ENCODE measurements around the gene EIF3D. TPM values are rescaled to one million over a fixed set of nuclear protein-coding genes. Genes with fewer than 3 reads are reported as not detected.

The EIF3D gene
- polyA plus RNA-seq, 3 donors, result 102 to 244 (median 122) TPM

DNA sequence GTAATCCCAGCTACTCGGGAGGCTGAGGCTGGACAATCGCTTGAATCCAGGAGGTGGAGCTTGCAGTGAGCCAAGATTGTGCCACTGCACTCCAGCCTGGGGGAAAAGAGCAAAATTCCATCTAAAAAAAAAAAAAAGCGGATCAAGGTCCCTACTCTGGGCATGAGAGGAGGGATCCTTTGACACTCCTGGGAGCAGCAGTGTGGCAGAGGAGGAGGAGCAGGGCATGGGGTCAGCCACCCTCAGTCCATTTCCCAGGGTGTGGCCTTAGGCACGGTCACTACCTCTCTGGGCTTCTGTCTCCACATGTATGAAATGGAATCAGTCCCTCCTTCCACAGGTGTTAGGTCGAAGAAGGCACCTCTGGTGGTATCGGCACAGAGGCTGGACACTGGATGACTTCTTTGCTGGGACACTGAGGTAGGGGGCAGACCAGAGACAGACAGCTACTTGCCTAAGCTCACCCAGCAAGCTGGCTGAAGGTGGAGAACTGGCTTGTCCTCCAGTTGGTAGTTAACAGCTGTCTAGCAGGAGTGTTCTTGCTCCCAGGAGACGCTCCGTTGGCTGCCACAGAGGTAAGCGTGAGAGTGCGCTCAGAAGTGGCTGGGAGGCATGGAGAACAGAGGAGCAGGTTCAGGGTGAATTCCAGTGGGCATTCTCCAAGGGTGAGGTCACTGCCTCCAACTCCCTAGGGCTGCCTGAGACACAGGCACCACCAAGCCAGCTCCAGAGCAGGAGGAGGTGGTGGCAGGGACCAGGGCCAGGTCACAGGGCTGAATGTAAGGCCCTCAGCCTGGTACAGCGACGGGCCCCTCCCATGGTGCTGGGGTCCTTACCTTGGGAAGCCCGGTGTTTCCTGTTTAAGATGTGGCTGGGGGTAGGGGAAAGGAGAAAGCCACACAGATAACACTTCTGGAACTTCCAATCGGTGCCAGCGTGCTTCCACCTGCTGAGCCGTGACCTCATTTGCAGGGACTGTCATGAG lies 67.0 kb downstream of the EIF3D start:
- no peak overlapping the region for H3K27ac ChIP-seq (ENCODE audit: low read depth in 1 of 2, low read length in 2 of 2)
- peaks cover 22% of the 10 kb centered on the region for H3K4me1 Mint-ChIP-seq
- H3K79me2 ChIP-seq (ENCODE audit: insufficient read depth, low read length), result no peaks in the 10 kb centered on the region
- no peaks in the 10 kb centered on the region for H3K9me3 Mint-ChIP-seq
- no peak overlapping the region for H2AFZ ChIP-seq (ENCODE audit: insufficient read depth, low read depth, low read length, poor library complexity, severe bottlenecking)
- peak overlapping the region in 1 of 7 donors; percentile 63 for H3K27ac Mint-ChIP-seq
- H3K4me3 ChIP-seq (replicated peaks in 1 of 3; ENCODE audit: low read depth in 2 of 3, low read length in 3 of 3), result no peak overlapping the region
- peaks cover 4 to 12% (median 8%) of the 10 kb centered on the region in 3 donors for H3K27me3 Mint-ChIP-seq (ENCODE audit: low read depth in 3 of 3)
- H3K9me3 ChIP-seq (replicated peaks in 1 of 2; ENCODE audit: control insufficient read depth in 1 of 2, insufficient read depth in 1 of 2, low read length in 2 of 2), result no peaks in the 10 kb centered on the region
- intact Hi-C loops (cut with micrococcal nuclease), result no loop called here
- H3K9ac ChIP-seq (ENCODE audit: insufficient read depth, low read length, poor library complexity, severe bottlenecking), result no peak overlapping the region
- 68% methylated on average over 12 of the region's 16 CpGs for WGBS (ENCODE audit: insufficient coverage)
- no peaks in the 10 kb centered on the region for H3K36me3 ChIP-seq (replicated peaks in 1 of 2; ENCODE audit: control insufficient read depth in 1 of 2, insufficient read depth in 2 of 2, low read length in 2 of 2)
- TF ChIP-seq, protein P1, sequence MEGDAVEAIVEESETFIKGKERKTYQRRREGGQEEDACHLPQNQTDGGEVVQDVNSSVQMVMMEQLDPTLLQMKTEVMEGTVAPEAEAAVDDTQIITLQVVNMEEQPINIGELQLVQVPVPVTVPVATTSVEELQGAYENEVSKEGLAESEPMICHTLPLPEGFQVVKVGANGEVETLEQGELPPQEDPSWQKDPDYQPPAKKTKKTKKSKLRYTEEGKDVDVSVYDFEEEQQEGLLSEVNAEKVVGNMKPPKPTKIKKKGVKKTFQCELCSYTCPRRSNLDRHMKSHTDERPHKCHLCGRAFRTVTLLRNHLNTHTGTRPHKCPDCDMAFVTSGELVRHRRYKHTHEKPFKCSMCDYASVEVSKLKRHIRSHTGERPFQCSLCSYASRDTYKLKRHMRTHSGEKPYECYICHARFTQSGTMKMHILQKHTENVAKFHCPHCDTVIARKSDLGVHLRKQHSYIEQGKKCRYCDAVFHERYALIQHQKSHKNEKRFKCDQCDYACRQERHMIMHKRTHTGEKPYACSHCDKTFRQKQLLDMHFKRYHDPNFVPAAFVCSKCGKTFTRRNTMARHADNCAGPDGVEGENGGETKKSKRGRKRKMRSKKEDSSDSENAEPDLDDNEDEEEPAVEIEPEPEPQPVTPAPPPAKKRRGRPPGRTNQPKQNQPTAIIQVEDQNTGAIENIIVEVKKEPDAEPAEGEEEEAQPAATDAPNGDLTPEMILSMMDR (IDR thresholded peaks at IDR 0.05), result no peak
- H3K27me3 ChIP-seq (ENCODE audit: control insufficient read depth in 2 of 2, insufficient read depth in 2 of 2, low read length in 2 of 2), result no peaks in the 10 kb centered on the region
- peaks cover 6% of the 10 kb centered on the region for H4K20me1 ChIP-seq (ENCODE audit: insufficient read depth, low read length)
- H3K4me3 Mint-ChIP-seq, result no peak overlapping the region
- DNase-seq, result no peak
- peaks cover 14 to 22% of the 10 kb centered on the region in 2 donors for H3K4me1 ChIP-seq (ENCODE audit: control insufficient read depth in 1 of 2, insufficient read depth in 2 of 2, low read length in 2 of 2)
- H3K36me3 Mint-ChIP-seq, result peaks cover 9 to 11% of the 10 kb centered on the region in 2 donors
- no peak overlapping the region for H3K4me2 ChIP-seq (replicated peaks; ENCODE audit: extremely low read depth, low read length, poor library complexity, severe bottlenecking)

Other genes starting within 250 kb of the EIF3D start
- gene MYH9, start 141.2 kb downstream of the EIF3D start, polyA plus RNA-seq, result 100 to 1,000 TPM in 1 of 3 donors, 10 to 100 TPM in 2; 35.6 to 163 (median 79.5) TPM
- 100 to 1,000 TPM in 2 of 3 donors, 10 to 100 TPM in 1; 79.8 to 141 (median 140) TPM for gene TXN2, start 47.5 kb downstream of the EIF3D start, polyA plus RNA-seq
- gene FOXRED2, start 22.1 kb downstream of the EIF3D start, polyA plus RNA-seq, result 1 to 10 TPM; 1.5 to 2.0 (median 1.9) TPM
- not detected for gene CACNG2, start 174.6 kb upstream of the EIF3D start, polyA plus RNA-seq
- gene IFT27, start 247.0 kb upstream of the EIF3D start, polyA plus RNA-seq, result 10 to 100 TPM; 12.5 to 16.9 (median 14.6) TPM

All from CD14-positive monocyte (primary cell).